Colon (tissue), 2 donors: ENCODE data around the gene HDAC9.

Experiments
- FAIRE-seq: peaks from 2 replicates; lab custom pipeline; 2012; peaks lifted over from hg19 to GRCh38; lab: Jason Lieb, UNC
- donor health status: control.
- donor health status: control.

The HDAC9 gene

GRCh38 chr7:18494821-18495408 lies 634 bp upstream of the HDAC9 start:
- FAIRE-seq, result no peak

- no peak for FAIRE-seq
These were observed 772 bp downstream of the HDAC9 start for GRCh38 chr7:18496341-18496700.

- FAIRE-seq, result no peak
These were observed 1.5 kb downstream of the HDAC9 start for GRCh38 chr7:18497082-18497481.

GRCh38 chr7:18497800-18498199 lies 2.3 kb downstream of the HDAC9 start:
- FAIRE-seq, result no peak

- no peak for FAIRE-seq
These were observed 2.8 kb downstream of the HDAC9 start for GRCh38 chr7:18498341-18498740.

- FAIRE-seq, result no peak
These were observed 4.0 kb downstream of the HDAC9 start for GRCh38 chr7:18499407-18500177.

GRCh38 chr7:18503126-18503866 lies 7.7 kb downstream of the HDAC9 start:
- peak; percentile 33 for FAIRE-seq

- no peak for FAIRE-seq
These were observed 9.4 kb downstream of the HDAC9 start for GRCh38 chr7:18504965-18505364.

GRCh38 chr7:18505870-18506460 lies 10.4 kb downstream of the HDAC9 start:
- FAIRE-seq, result no peak

- FAIRE-seq, result no peak
These were observed 13.2 kb downstream of the HDAC9 start for GRCh38 chr7:18508443-18509427.

- FAIRE-seq, result no peak
These were observed 13.9 kb downstream of the HDAC9 start for GRCh38 chr7:18509481-18509880.

GRCh38 chr7:18511351-18512140 lies 16.0 kb downstream of the HDAC9 start:
- no peak for FAIRE-seq

- no peak for FAIRE-seq
These were observed 17.8 kb downstream of the HDAC9 start for GRCh38 chr7:18513343-18513742.

- FAIRE-seq, result no peak
These were observed 19.5 kb downstream of the HDAC9 start for GRCh38 chr7:18515067-18515466.

GRCh38 chr7:18517646-18518045 lies 22.1 kb downstream of the HDAC9 start:
- FAIRE-seq, result no peak

- FAIRE-seq, result no peak
These were observed 23.0 kb downstream of the HDAC9 start for GRCh38 chr7:18518555-18518954.

- FAIRE-seq, result no peak
These were observed 25.1 kb downstream of the HDAC9 start for GRCh38 chr7:18520450-18521235.

- FAIRE-seq, result no peak
These were observed 25.7 kb downstream of the HDAC9 start for GRCh38 chr7:18521236-18521589.

GRCh38 chr7:18521945-18522566 lies 26.5 kb downstream of the HDAC9 start:
- no peak for FAIRE-seq

GRCh38 chr7:18524248-18524647 lies 28.7 kb downstream of the HDAC9 start:
- no peak for FAIRE-seq
